Panc1 (cell line): ENCODE data around the gene GRHL3.

Source experiments
- CTCF ChIP-seq: fragments of 450-650 bp; IDR thresholded peaks from 2 replicates; pipeline ENCODE4 v1.5.1; 2017; ENCODE audit warnings: mild to moderate bottlenecking
- POLR2AphosphoS5 ChIP-seq: IDR thresholded peaks from 2 replicates; pipeline ENCODE4 v1.6.1; 2012; ENCODE audit warnings: mild to moderate bottlenecking, low read depth, low read length, moderate library complexity
- REST ChIP-seq, 2 experiments: IDR thresholded peaks; 2 replicates each; pipeline ENCODE4 v1.6.1; 2011 to 2012; ENCODE audit warnings: low read depth in 2 of 2, control low read depth in 1 of 2, low read length in 1 of 2, mild to moderate bottlenecking in 1 of 2, moderate library complexity in 1 of 2; ENCODE audit not compliant: insufficient read depth in 1 of 2
- TCF7L2 ChIP-seq: IDR thresholded peaks from 2 replicates; pipeline ENCODE4 v1.6.1; 2011; ENCODE audit warnings: mild to moderate bottlenecking, low read depth, low read length, inconsistent platforms

- TF ChIP-seq CTCF (no peak), REST (IDR thresholded peaks at IDR 0.05; ENCODE audit: insufficient read depth in 1 of 2, low read depth in 2 of 2, low read length in 1 of 2) (no peak), POLR2AphosphoS5 (no peak), TCF7L2 (no peak)
These were observed 33.9 kb upstream of the GRHL3 start for GRCh38 chr1:24285231-24285630.
